ENCODE data around the gene FOXO3.

The FOXO3 gene

GRCh38 chr6:108576709-108577108 is 16.0 kb downstream of the FOXO3 start:
- peak; percentile 33 for DNase-seq

GRCh38 chr6:108578166-108578565 is 17.4 kb downstream of the FOXO3 start:
- no peak for DNase-seq

- peak; percentile 93 for DNase-seq
These were observed 18.0 kb downstream of the FOXO3 start for GRCh38 chr6:108578595-108579327.

- DNase-seq = no peak
These were observed 18.6 kb downstream of the FOXO3 start for GRCh38 chr6:108579328-108579721.

GRCh38 chr6:108580646-108581045 is 19.9 kb downstream of the FOXO3 start:
- no peak for DNase-seq

GRCh38 chr6:108581237-108581931 is 20.7 kb downstream of the FOXO3 start:
- peak; percentile 91 for DNase-seq

GRCh38 chr6:108581932-108582475 is 21.3 kb downstream of the FOXO3 start:
- no peak for DNase-seq

GRCh38 chr6:108582618-108583017 is 21.9 kb downstream of the FOXO3 start:
- DNase-seq = no peak

- DNase-seq = no peak
These were observed 23.6 kb downstream of the FOXO3 start for GRCh38 chr6:108584323-108584722.

- DNase-seq = no peak
These were observed 24.6 kb downstream of the FOXO3 start for GRCh38 chr6:108585359-108585758.

GRCh38 chr6:108585921-108586536 is 25.3 kb downstream of the FOXO3 start:
- no peak for DNase-seq

- no peak for DNase-seq
These were observed 26.7 kb downstream of the FOXO3 start for GRCh38 chr6:108587258-108588059.

GRCh38 chr6:108588586-108588985 is 27.9 kb downstream of the FOXO3 start:
- peak; percentile 56 for DNase-seq

GRCh38 chr6:108589244-108589791 is 28.6 kb downstream of the FOXO3 start:
- peak; percentile 81 for DNase-seq

GRCh38 chr6:108591040-108591816 is 30.5 kb downstream of the FOXO3 start:
- DNase-seq = no peak

- DNase-seq = peak; percentile 76
These were observed 31.9 kb downstream of the FOXO3 start for GRCh38 chr6:108592371-108593337.

- DNase-seq = no peak
These were observed 33.4 kb downstream of the FOXO3 start for GRCh38 chr6:108594151-108594550.

GRCh38 chr6:108594640-108595039 is 33.9 kb downstream of the FOXO3 start:
- DNase-seq = peak; percentile 46

- DNase-seq = peak; percentile 34
These were observed 36.2 kb downstream of the FOXO3 start for GRCh38 chr6:108596956-108597355.

- no peak for DNase-seq
These were observed 37.0 kb downstream of the FOXO3 start for GRCh38 chr6:108597572-108598304.
